ENCODE measurements around the gene TPSAB1. TPM values are rescaled to one million over a fixed set of nuclear protein-coding genes. Genes with fewer than 3 reads are reported as not detected.

Gene TPSAB1
- total RNA-seq, 1 experiment from 2014 or later: not detected

GRCh38 chr16:1215574-1216295 is 24.8 kb upstream of the TPSAB1 start:
- Mint-ChIP-seq H3K4me1 (ENCODE audit: low read depth, unreplicated experiment) (no peaks in the 10 kb centered on the region), H3K27ac (ENCODE audit: unreplicated experiment) (no peak overlapping the region), H3K4me3 (ENCODE audit: unreplicated experiment) (no peak overlapping the region), H3K36me3 (ENCODE audit: insufficient read depth, unreplicated experiment) (no peaks in the 10 kb centered on the region), H3K27me3 (ENCODE audit: insufficient read depth, unreplicated experiment) (no peaks in the 10 kb centered on the region), H3K9me3 (ENCODE audit: unreplicated experiment) (no peaks in the 10 kb centered on the region)
- TF ChIP-seq CTCF (IDR thresholded peaks at IDR 0.05; ENCODE audit: insufficient read depth in 1 of 2, low read depth in 1 of 2, low read length in 1 of 2, severe bottlenecking in 1 of 2, unreplicated experiment in 1 of 2): no peak
- POLR2A ChIA-PET: no interaction called here
- DNase-seq: no peak
- H3K4me1 ChIP-seq: no peaks in the 10 kb centered on the region
- no peaks in the 10 kb centered on the region for H3K36me3 ChIP-seq (ENCODE audit: control insufficient read depth, insufficient read depth, low read length)
- CTCF ChIA-PET: no interaction called here
- BruUV-seq (replicated peaks): no TSS peak
- intact Hi-C loops (cut with micrococcal nuclease; ENCODE audit: unreplicated experiment): no loop called here
- no peak overlapping the region for H3K4me3 ChIP-seq (ENCODE audit: low read depth, low read length)
- H3K27me3 ChIP-seq (replicated peaks; ENCODE audit: control insufficient read depth, insufficient read depth, low read length): no peaks in the 10 kb centered on the region
- no peaks in the 10 kb centered on the region for H3K9me3 ChIP-seq

DNA sequence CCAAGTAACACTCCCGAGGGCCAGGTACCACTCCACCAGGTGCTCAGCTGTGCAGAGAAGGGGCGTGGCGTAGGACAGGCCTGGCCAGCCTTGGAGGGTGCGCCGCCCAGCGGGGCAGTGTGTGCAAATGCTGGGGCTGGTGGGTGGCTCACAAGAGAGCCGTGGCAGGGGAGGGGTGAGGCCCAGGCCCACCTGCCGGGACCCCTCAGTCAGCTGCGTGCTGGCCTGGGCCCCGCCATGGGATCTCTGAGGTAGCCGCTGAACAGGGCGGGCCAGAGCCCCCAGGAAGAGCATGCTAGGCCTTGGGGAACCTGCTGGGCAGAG is 24.2 kb upstream of the TPSAB1 start:
- intact Hi-C loops (cut with micrococcal nuclease; ENCODE audit: unreplicated experiment): no loop called here
- no peak for DNase-seq
- no peak overlapping the region for H3K4me3 Mint-ChIP-seq (ENCODE audit: unreplicated experiment)
- ChIA-PET POLR2A (interaction anchor here (0.5 kb wide), 1 partner anchor 879 kb away, joined by 4 read pairs; no protein-coding TSS in a partner anchor), CTCF (no interaction called here)
- H3K4me1 Mint-ChIP-seq (ENCODE audit: low read depth, unreplicated experiment): no peaks in the 10 kb centered on the region
- no TSS peak for BruUV-seq (replicated peaks)
- H3K4me1 ChIP-seq: no peaks in the 10 kb centered on the region
- TF ChIP-seq CTCF (IDR thresholded peaks at IDR 0.05; ENCODE audit: insufficient read depth in 1 of 2, low read depth in 1 of 2, low read length in 1 of 2, severe bottlenecking in 1 of 2, unreplicated experiment in 1 of 2): no peak
- no peaks in the 10 kb centered on the region for H3K27me3 ChIP-seq (replicated peaks; ENCODE audit: control insufficient read depth, insufficient read depth, low read length)
- no peaks in the 10 kb centered on the region for H3K36me3 ChIP-seq (ENCODE audit: control insufficient read depth, insufficient read depth, low read length)
- no peaks in the 10 kb centered on the region for H3K36me3 Mint-ChIP-seq (ENCODE audit: insufficient read depth, unreplicated experiment)
- H3K9me3 ChIP-seq: no peaks in the 10 kb centered on the region
- no peak overlapping the region for H3K4me3 ChIP-seq (ENCODE audit: low read depth, low read length)
- H3K9me3 Mint-ChIP-seq (ENCODE audit: unreplicated experiment): no peaks in the 10 kb centered on the region
- H3K27me3 Mint-ChIP-seq (ENCODE audit: insufficient read depth, unreplicated experiment): no peaks in the 10 kb centered on the region
- H3K27ac Mint-ChIP-seq (ENCODE audit: unreplicated experiment): no peak overlapping the region

DNA sequence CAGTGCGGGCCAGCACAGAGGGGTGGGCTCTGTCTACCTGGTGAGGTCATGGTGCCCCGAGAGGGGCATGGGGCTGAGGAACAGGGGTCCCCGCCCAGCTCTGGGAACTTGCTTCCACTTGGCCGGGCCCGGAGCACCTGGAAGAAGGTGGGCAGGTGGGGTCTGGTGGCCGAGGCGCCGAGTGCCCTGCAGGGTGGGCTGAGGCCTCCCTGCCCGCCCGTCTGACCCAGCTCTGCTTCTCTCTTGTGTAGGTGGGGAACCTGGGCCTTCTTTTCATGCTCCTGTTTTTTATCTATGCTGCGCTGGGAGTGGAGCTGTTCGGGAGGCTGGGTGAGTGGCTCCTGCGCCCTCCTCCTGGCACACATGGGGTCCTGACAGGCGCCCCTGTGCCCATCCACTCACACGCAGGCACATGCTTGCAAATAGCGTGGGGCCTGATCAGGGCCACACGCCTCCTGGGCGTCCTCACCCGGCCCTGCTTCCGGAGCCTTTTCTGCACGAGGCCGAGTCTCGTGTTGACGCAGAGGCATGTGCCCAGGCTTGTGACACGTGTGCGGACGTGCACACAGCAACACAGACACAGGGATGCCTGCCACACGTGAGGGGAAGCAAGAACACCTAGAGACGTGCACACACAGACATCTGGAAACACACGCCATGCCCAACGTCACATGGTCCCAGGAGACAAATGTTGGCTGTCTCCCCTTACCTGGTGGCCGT is 23.7 kb upstream of the TPSAB1 start:
- intact Hi-C loops (cut with micrococcal nuclease; ENCODE audit: unreplicated experiment): no loop called here
- BruUV-seq (replicated peaks): no TSS peak
- Mint-ChIP-seq H3K27ac (ENCODE audit: unreplicated experiment) (no peak overlapping the region), H3K36me3 (ENCODE audit: insufficient read depth, unreplicated experiment) (no peaks in the 10 kb centered on the region), H3K4me1 (ENCODE audit: low read depth, unreplicated experiment) (no peaks in the 10 kb centered on the region), H3K4me3 (ENCODE audit: unreplicated experiment) (no peak overlapping the region), H3K27me3 (ENCODE audit: insufficient read depth, unreplicated experiment) (peaks cover 2% of the 10 kb centered on the region), H3K9me3 (ENCODE audit: unreplicated experiment) (no peaks in the 10 kb centered on the region)
- Histone ChIP-seq H3K4me3 (ENCODE audit: low read depth, low read length) (no peak overlapping the region), H3K4me1 (no peaks in the 10 kb centered on the region), H3K9me3 (no peaks in the 10 kb centered on the region), H3K36me3 (ENCODE audit: control insufficient read depth, insufficient read depth, low read length) (no peaks in the 10 kb centered on the region), H3K27me3 (replicated peaks; ENCODE audit: control insufficient read depth, insufficient read depth, low read length) (no peaks in the 10 kb centered on the region)
- ChIA-PET POLR2A (interaction anchor here (0.5 kb wide), 1 partner anchor 880 kb away, joined by 4 read pairs; no protein-coding TSS in a partner anchor), CTCF (no interaction called here)
- DNase-seq: no peak
- TF ChIP-seq CTCF (IDR thresholded peaks at IDR 0.05; ENCODE audit: insufficient read depth in 1 of 2, low read depth in 1 of 2, low read length in 1 of 2, severe bottlenecking in 1 of 2, unreplicated experiment in 1 of 2): no peak

Data from Caco-2 (cell line).